Ovary (tissue), 9 donors: ENCODE results near the gene GFY. TPM values are rescaled to one million over a fixed set of nuclear protein-coding genes. Genes with fewer than 3 reads are reported as not detected.

ENCODE experiments used
- DNase-seq, 5 donors: peaks; one replicate each; pipeline ENCODE4 v3.0.0-alpha.2; 2019 to 2020
- H3K27ac ChIP-seq, 2 donors: fragments of 200-600 bp; one replicate each; pipeline versions ENCODE4 v1.5.1 to v1.8.0; 2019 to 2022
- H3K27me3 ChIP-seq: fragments of 200-600 bp; one replicate; pipeline ENCODE4 v1.8.0; 2022
- H3K36me3 ChIP-seq: fragments of 200-600 bp; sonication (generic); one replicate; pipeline ENCODE4 v1.5.1; 2019
- H3K4me1 ChIP-seq: one replicate; pipeline ENCODE4 v1.8.1; 2013; ENCODE audit warnings: mild to moderate bottlenecking, moderate library complexity; ENCODE audit not compliant: insufficient read depth
- H3K4me3 ChIP-seq: fragments of 200-600 bp; sonication (generic); one replicate; pipeline ENCODE4 v1.5.1; 2017
- H3K9me3 ChIP-seq, 2 donors: fragments of 200-600 bp in 1 of 2; sonication (generic) in 1 of 2; one replicate each; pipeline versions ENCODE4 v1.5.1 to v1.8.1; 2013 to 2019; ENCODE audit warnings: mild to moderate bottlenecking in 1 of 2, moderate library complexity in 1 of 2
- CTCF ChIP-seq, 3 donors: fragments of 450-650 bp in 2 of 3; fragments of 200-600 bp in 1 of 3; IDR thresholded peaks; one replicate each; pipeline versions ENCODE4 v1.5.1 to v1.8.0; 2016 to 2022; ENCODE audit warnings: antibody characterized with exemption in 3 of 3, mild to moderate bottlenecking in 1 of 3
- EP300 ChIP-seq: sonication (generic); formaldehyde crosslinking; IDR thresholded peaks from one replicate; pipeline ENCODE4 v1.6.1; 2017; ENCODE audit warnings: antibody characterized with exemption
- POLR2A ChIP-seq: fragments of 450-650 bp; IDR thresholded peaks from one replicate; pipeline ENCODE4 v1.6.1; 2017; ENCODE audit warnings: antibody characterized with exemption, mild to moderate bottlenecking, moderate library complexity
- whole genome bisulfite sequencing, 3 donors: extraction: QIAGEN DNeasy Blood & Tissue Kit in 1 of 3; methylation state at CpG; one replicate each; pipeline versions ENCODE4 v1.1.5 to v1.1.7; 2013 to 2017; 5-methylcytosine and 5-hydroxymethylcytosine counted together
- intact Hi-C, 4 donors: fragments of 100-400 bp; cut with DNase I; formaldehyde crosslinking; loops; one replicate each; pipeline versions ENCODE4 v1.11.0 to v1.15.1; 2022 to 2023
- polyA plus RNA-seq, 2 donors: library from polyadenylated mRNA; stranded (reverse); fragments of 200-250 nt in 1 of 2; fragments of 350-450 nt in 1 of 2; fragmentation: Illumina TruSeq in 1 of 2; extraction: RNeasy Lipid Tissue Mini Kit (QIAGEN cat#74804) in 1 of 2; gene quantifications; one replicate each; pipeline ENCODE4 v1.2.3, GENCODE V29; 2013 to 2014
- total RNA-seq, 7 donors: library from RNA; depleted of rRNA in 2 of 7; stranded (reverse); fragments of >200 nt in 2 of 7; fragmentation: NEBNext Ultra II Directional in 3 of 7; extraction: Animal tissue kit (Norgen Biotek cat#: 25700) in 3 of 7; gene quantifications; one replicate each; pipeline versions ENCODE4 v1.1.0 to v1.2.4, GENCODE V29; 2016 to 2023
- donor health status: DM: no; HTN: no; CAD: no; lungs with moderate emphysema.
- donor health status: DM: no; HTN: no; CAD: no.
- donor health status: Bipolar disorder and iron deficiency.
- donor health status: DM: yes; HTN: yes; CAD: no.
- donor health status: DM: no; HTN: no; CAD: no.
- donor health status: DM: yes; HTN: yes; CAD: no.

The GFY gene
- total and polyA plus RNA-seq, 9 donors: not detected

- H3K4me3 ChIP-seq: no peak overlapping the region
- 45 to 53% (median 46%) methylated on average over 11 of the region's 11 CpGs for WGBS, 3 donors
- intact Hi-C loops: loop anchor here in 1 of 4 donors (5.0 kb wide), 1 partner anchor 39 kb away; no protein-coding TSS in a partner anchor
- no peak overlapping the region for H3K27ac ChIP-seq
- no peaks in the 10 kb centered on the region for H3K36me3 ChIP-seq
- H3K9me3 ChIP-seq: no peaks in the 10 kb centered on the region
- no peaks in the 10 kb centered on the region for H3K4me1 ChIP-seq
- no peak for DNase-seq
- TF ChIP-seq CTCF (IDR thresholded peaks at IDR 0.05) (no peak), POLR2A (no peak), EP300 (no peak)
- no peaks in the 10 kb centered on the region for H3K27me3 ChIP-seq
Measured at GRCh38 chr19:49398001-49398615, 27.1 kb upstream of the GFY start.

- H3K27me3 ChIP-seq: no peaks in the 10 kb centered on the region
- H3K9me3 ChIP-seq: no peaks in the 10 kb centered on the region
- H3K4me3 ChIP-seq: no peak overlapping the region
- no peaks in the 10 kb centered on the region for H3K36me3 ChIP-seq
- H3K27ac ChIP-seq: no peak overlapping the region
- H3K4me1 ChIP-seq: no peaks in the 10 kb centered on the region
- WGBS, 3 donors: 80 to 86% (median 85%) methylated on average over 6 of the region's 6 CpGs
- no peak for DNase-seq
- intact Hi-C loops: loop anchor here in 1 of 4 donors (5.0 kb wide), 1 partner anchor 38 kb away; no protein-coding TSS in a partner anchor
- no peak for TF ChIP-seq CTCF (IDR thresholded peaks at IDR 0.05)
- TF ChIP-seq POLR2A: no peak
- TF ChIP-seq EP300: no peak
Measured at GRCh38 chr19:49398931-49399330, 26.3 kb upstream of the GFY start.

GRCh38 chr19:49400029-49400428 lies 25.2 kb upstream of the GFY start:
- intact Hi-C loops: no loop called here
- H3K27me3 ChIP-seq: no peaks in the 10 kb centered on the region
- no peak for DNase-seq
- TF ChIP-seq CTCF (IDR thresholded peaks at IDR 0.05) (no peak), EP300 (no peak), POLR2A (no peak)
- no peaks in the 10 kb centered on the region for H3K4me1 ChIP-seq
- no peak overlapping the region for H3K27ac ChIP-seq
- 76 to 88% (median 85%) methylated on average over 6 of the region's 6 CpGs for WGBS, 3 donors
- no peaks in the 10 kb centered on the region for H3K9me3 ChIP-seq
- H3K36me3 ChIP-seq: no peaks in the 10 kb centered on the region
- no peak overlapping the region for H3K4me3 ChIP-seq

GRCh38 chr19:49403404-49404187 lies 21.6 kb upstream of the GFY start:
- Histone ChIP-seq H3K4me3 (no peak overlapping the region), H3K27me3 (no peaks in the 10 kb centered on the region), H3K4me1 (no peaks in the 10 kb centered on the region), H3K36me3 (no peaks in the 10 kb centered on the region), H3K9me3 (no peaks in the 10 kb centered on the region), H3K27ac (no peak overlapping the region)
- 42 to 51% (median 47%) methylated on average over 7 of the region's 7 CpGs for WGBS, 3 donors
- no peak for DNase-seq
- intact Hi-C loops: no loop called here
- TF ChIP-seq POLR2A (no peak), EP300 (no peak), CTCF (IDR thresholded peaks at IDR 0.05) (no peak)
